Uterus (tissue), 4 donors: ENCODE results near the gene GNG8. TPM values are rescaled to one million over a fixed set of nuclear protein-coding genes. Genes with fewer than 3 reads are reported as not detected.

Source experiments
- DNase-seq, 2 donors: peaks; one replicate each; pipeline ENCODE4 v3.0.0-alpha.2; 2019 to 2020
- H3K27ac ChIP-seq, 2 donors: fragments of 200-600 bp; sonication (generic); 1 replicate in 1 of 2; 2 replicates in 1 of 2; pipeline ENCODE4 v1.5.1; 2016 to 2018
- H3K27me3 ChIP-seq, 2 donors: fragments of 200-600 bp; sonication (generic); one replicate each; pipeline ENCODE4 v1.5.1; 2018 to 2019; ENCODE audit warnings: control low read depth in 1 of 2
- H3K36me3 ChIP-seq, 2 donors: fragments of 200-600 bp; sonication (generic); one replicate each; pipeline ENCODE4 v1.5.1; 2019; ENCODE audit warnings: control low read depth in 1 of 2
- H3K4me1 ChIP-seq, 2 donors: fragments of 200-600 bp; sonication (generic); one replicate each; pipeline ENCODE4 v1.5.1; 2018 to 2019; ENCODE audit warnings: control low read depth in 1 of 2
- H3K4me3 ChIP-seq, 2 donors: fragments of 200-600 bp; sonication (generic); 1 replicate in 1 of 2; 2 replicates in 1 of 2; pipeline ENCODE4 v1.5.1; 2018 to 2019; ENCODE audit warnings: mild to moderate bottlenecking in 1 of 2
- H3K9me3 ChIP-seq, 2 donors: fragments of 200-600 bp; sonication (generic); one replicate each; pipeline ENCODE4 v1.5.1; 2019; ENCODE audit warnings: control low read depth in 1 of 2
- POLR2A ChIP-seq, 2 donors: fragments of 450-650 bp; IDR thresholded peaks; one replicate each; pipeline ENCODE4 v1.6.1; 2016; ENCODE audit warnings: antibody characterized with exemption in 2 of 2, mild to moderate bottlenecking in 1 of 2, moderate library complexity in 1 of 2
- intact Hi-C: fragments of 100-400 bp; cut with DNase I; formaldehyde crosslinking; loops from one replicate; pipeline ENCODE4 v1.15.1; 2023; ENCODE audit warnings: low total_unique reads
- total RNA-seq, 4 donors: library from RNA; depleted of rRNA in 3 of 4; stranded (reverse); fragments of >200 nt in 3 of 4; gene quantifications; one replicate each; pipeline versions ENCODE4 v1.1.0 to v1.2.4, GENCODE V29; 2014 to 2023
- TF ChIP-seq, protein P1 (sequence below), 4 experiments: fragments of 200-600 bp in 2 of 4; fragments of 450-650 bp in 2 of 4; sonication (generic) in 2 of 4; IDR thresholded peaks; one replicate each; pipeline ENCODE4 v1.5.1; 2016 to 2019; ENCODE audit warnings: antibody characterized with exemption in 4 of 4, mild to moderate bottlenecking in 2 of 4, moderate library complexity in 1 of 4
- donor health status: DM: yes; HTN: yes; CAD: no.

The GNG8 gene
- total RNA-seq, 4 donors from 2014 or later, result not detected

DNA sequence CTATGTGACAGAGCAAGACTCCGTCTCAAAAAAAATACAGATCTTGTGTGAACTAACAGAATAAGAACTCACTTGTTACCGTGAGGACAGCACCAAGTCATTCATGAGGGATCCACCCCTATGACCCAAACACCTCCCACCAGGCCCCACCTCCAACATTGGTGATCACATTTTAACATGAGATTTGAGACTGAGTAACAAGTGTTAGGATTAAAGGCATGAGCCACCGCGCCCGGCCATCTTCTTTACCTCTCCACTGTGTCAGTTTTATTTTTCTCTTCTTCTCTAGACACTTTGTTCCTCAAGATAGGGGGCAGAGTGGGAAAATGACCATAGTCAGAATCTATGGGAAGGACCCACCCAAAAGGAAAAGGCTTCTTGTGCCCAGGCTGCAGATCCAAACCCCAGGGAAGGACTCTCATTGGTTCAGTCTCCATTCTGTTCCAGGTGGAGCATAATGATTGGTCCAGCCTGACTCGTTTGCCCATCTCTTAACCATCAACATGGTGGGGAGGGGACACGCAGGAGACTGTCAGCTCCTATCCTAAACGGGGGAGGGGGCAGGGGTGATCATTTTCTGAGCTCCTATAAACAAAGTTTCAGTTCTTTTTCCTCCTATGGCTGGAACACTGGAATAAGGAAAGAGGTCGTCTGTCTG lies 36.2 kb downstream of the GNG8 start:
- H3K4me1 ChIP-seq, result peaks cover 0 to 8% of the 10 kb centered on the region in 2 donors
- H3K4me3 ChIP-seq, result peak overlapping the region; percentile 53 to 100
- TF ChIP-seq, protein P1, sequence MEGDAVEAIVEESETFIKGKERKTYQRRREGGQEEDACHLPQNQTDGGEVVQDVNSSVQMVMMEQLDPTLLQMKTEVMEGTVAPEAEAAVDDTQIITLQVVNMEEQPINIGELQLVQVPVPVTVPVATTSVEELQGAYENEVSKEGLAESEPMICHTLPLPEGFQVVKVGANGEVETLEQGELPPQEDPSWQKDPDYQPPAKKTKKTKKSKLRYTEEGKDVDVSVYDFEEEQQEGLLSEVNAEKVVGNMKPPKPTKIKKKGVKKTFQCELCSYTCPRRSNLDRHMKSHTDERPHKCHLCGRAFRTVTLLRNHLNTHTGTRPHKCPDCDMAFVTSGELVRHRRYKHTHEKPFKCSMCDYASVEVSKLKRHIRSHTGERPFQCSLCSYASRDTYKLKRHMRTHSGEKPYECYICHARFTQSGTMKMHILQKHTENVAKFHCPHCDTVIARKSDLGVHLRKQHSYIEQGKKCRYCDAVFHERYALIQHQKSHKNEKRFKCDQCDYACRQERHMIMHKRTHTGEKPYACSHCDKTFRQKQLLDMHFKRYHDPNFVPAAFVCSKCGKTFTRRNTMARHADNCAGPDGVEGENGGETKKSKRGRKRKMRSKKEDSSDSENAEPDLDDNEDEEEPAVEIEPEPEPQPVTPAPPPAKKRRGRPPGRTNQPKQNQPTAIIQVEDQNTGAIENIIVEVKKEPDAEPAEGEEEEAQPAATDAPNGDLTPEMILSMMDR (IDR thresholded peaks at IDR 0.05), result no peak
- TF ChIP-seq POLR2A (IDR thresholded peaks at IDR 0.05), result no peak
- intact Hi-C loops, result no loop called here
- DNase-seq, result no peak
- H3K27ac ChIP-seq, result peak overlapping the region; percentile 97
- H3K27me3 ChIP-seq, result no peaks in the 10 kb centered on the region
- no peaks in the 10 kb centered on the region for H3K9me3 ChIP-seq
- H3K36me3 ChIP-seq, result no peaks in the 10 kb centered on the region

DNA sequence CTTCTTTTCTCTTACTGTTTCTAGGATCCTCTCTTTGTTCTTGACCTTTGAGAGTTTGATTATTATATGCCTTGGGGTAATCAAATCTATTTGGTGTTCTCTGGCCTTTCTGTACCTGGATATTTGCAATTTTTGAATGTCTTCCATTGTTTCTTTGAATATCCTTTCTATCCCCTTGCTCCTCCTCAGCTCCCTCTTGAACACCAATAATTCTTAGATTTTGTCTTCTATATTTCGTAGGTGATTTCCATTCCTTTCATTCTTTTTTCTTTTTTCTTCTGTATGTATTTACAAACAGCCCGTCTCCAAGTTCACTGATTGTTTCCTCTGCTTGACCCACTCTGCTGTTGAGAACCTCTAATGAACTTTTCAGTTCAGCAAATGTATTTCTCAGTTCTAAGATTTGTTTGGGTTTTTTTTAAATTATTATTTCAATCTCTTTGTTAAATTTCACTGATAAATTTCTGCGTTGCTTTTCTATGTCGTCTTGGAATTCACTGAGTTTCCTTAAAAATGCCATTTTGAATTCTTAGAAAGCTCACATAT lies 37.6 kb downstream of the GNG8 start:
- Histone ChIP-seq H3K27ac (no peak overlapping the region), H3K4me3 (no peak overlapping the region), H3K27me3 (no peaks in the 10 kb centered on the region), H3K36me3 (no peaks in the 10 kb centered on the region), H3K4me1 (peaks cover 0 to 8% of the 10 kb centered on the region in 2 donors), H3K9me3 (no peaks in the 10 kb centered on the region)
- TF ChIP-seq, protein P1 (IDR thresholded peaks at IDR 0.05), result no peak
- TF ChIP-seq POLR2A (IDR thresholded peaks at IDR 0.05), result no peak
- intact Hi-C loops, result no loop called here
- no peak for DNase-seq

DNA sequence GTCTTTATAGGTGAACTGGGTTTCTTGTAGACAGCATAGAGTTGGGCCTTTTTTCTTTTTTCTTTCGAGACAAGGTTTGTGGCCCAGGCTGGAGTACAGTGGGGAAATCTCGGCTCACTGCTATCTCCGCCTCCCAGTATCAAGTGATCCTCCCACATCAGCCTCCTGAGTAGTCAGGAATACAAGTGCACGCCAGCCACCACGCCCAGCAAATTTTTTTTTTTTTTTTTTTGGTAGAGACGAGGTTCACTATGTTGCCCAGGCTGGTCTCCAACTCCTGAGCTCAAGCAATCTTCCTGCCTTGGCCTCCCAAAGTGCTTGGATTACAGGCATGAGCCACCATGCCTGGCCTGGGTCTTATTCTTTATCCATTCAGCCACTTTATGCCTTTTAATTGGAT lies 40.0 kb downstream of the GNG8 start:
- no peak for TF ChIP-seq POLR2A (IDR thresholded peaks at IDR 0.05)
- TF ChIP-seq, protein P1 (IDR thresholded peaks at IDR 0.05), result no peak
- Histone ChIP-seq H3K27ac (no peak overlapping the region), H3K4me3 (no peak overlapping the region), H3K27me3 (no peaks in the 10 kb centered on the region), H3K4me1 (no peaks in the 10 kb centered on the region), H3K36me3 (no peaks in the 10 kb centered on the region), H3K9me3 (no peaks in the 10 kb centered on the region)
- intact Hi-C loops, result no loop called here
- DNase-seq, result no peak

- H3K4me1 ChIP-seq, result no peaks in the 10 kb centered on the region
- intact Hi-C loops, result no loop called here
- DNase-seq, result no peak
These were observed 44.1 kb downstream of the GNG8 start for GRCh38 chr19:46591870-46592269.

GRCh38 chr19:46591254-46591653 lies 44.7 kb downstream of the GNG8 start:
- Histone ChIP-seq H3K27ac (no peak overlapping the region), H3K4me1 (no peaks in the 10 kb centered on the region), H3K27me3 (no peaks in the 10 kb centered on the region), H3K9me3 (no peaks in the 10 kb centered on the region), H3K4me3 (no peak overlapping the region), H3K36me3 (no peaks in the 10 kb centered on the region)
- DNase-seq, result no peak
- intact Hi-C loops, result no loop called here
- TF ChIP-seq, protein P1 (IDR thresholded peaks at IDR 0.05), result no peak
- TF ChIP-seq POLR2A (IDR thresholded peaks at IDR 0.05), result no peak

More at GRCh38 chr19:46591870-46592269, 44.1 kb downstream of the GNG8 start:
- H3K27me3 ChIP-seq, result no peaks in the 10 kb centered on the region
- H3K9me3 ChIP-seq, result no peaks in the 10 kb centered on the region
- H3K4me3 ChIP-seq, result no peak overlapping the region
- H3K36me3 ChIP-seq, result no peaks in the 10 kb centered on the region
- no peak overlapping the region for H3K27ac ChIP-seq
- TF ChIP-seq POLR2A (IDR thresholded peaks at IDR 0.05), result no peak
- TF ChIP-seq, protein P1 (IDR thresholded peaks at IDR 0.05), result no peak
